K562 (cell line): Measurements from ENCODE around the gene FUT8. TPM values are rescaled to one million over a fixed set of nuclear protein-coding genes. Genes with fewer than 3 reads are reported as not detected.

Experiments
- ATAC-seq: fragments of 200-7000 bp; cut with Tn5 transposase; 3 replicates; pipeline ENCODE4 v1.9.1; 2020; ENCODE audit warnings: moderate library complexity
- BruUV-seq: library from RNA; stranded (reverse); fragments of 400-500 nt; replicated peaks from 2 replicates; lab custom pipeline; 2021; lab: Mats Ljungman, UMichigan
- CTCF ChIA-PET: fragments of 300-600 bp; formaldehyde crosslinking; extraction: SDS; loops from one replicate; lab custom pipeline; 2021; ENCODE audit warnings: low intra/inter-chr PET ratio; lab: Yijun Ruan, JAX
- POLR2A ChIA-PET: fragments of 300-600, 350-650 bp; sonication (Branson Sonifier 250); formaldehyde crosslinking; extraction: SDS; loops from one replicate; lab custom pipeline; 2021; ENCODE audit warnings: antibody characterized with exemption, inconsistent platforms; lab: Yijun Ruan, JAX
- DNase-seq, 4 experiments: peaks; one replicate each; pipeline versions ENCODE4 v3.0.0 to v3.0.0-alpha.2; 2011 to 2018; ENCODE audit warnings: low spot score in 3 of 4, mixed read lengths in 3 of 4; ENCODE audit errors: extremely low read depth in 1 of 4
- FAIRE-seq: peaks from 2 replicates; lab custom pipeline; 2011; peaks lifted over from hg19 to GRCh38; lab: Jason Lieb, UNC
- H2AFZ ChIP-seq: 2 replicates; pipeline ENCODE4 v1.6.0; 2011; ENCODE audit warnings: low read depth, low read length, control low read depth, inconsistent platforms
- H3K27ac ChIP-seq: fragments of 200-600 bp; 3 replicates; pipeline ENCODE4 v1.8.0; 2011; ENCODE audit warnings: low read depth, mild to moderate bottlenecking, control low read depth, inconsistent platforms, low read length, moderate library complexity, mixed read lengths; ENCODE audit errors: extremely low read depth
- H3K27me3 ChIP-seq, 2 experiments: fragments of 300-600 bp in 1 of 2; 2 replicates in 1 of 2; 3 replicates in 1 of 2; pipeline versions ENCODE4 v1.6.0 to v1.8.0; 2011; ENCODE audit warnings: inconsistent platforms in 2 of 2, low read length in 2 of 2, mild to moderate bottlenecking in 1 of 2, mixed read lengths in 1 of 2, moderate library complexity in 1 of 2; ENCODE audit not compliant: control insufficient read depth in 2 of 2, insufficient read depth in 2 of 2
- H3K36me3 ChIP-seq: fragments of 300-600 bp; 3 replicates; pipeline ENCODE4 v1.8.0; 2011; ENCODE audit warnings: mild to moderate bottlenecking, low read length, inconsistent platforms; ENCODE audit not compliant: control insufficient read depth, insufficient read depth
- H3K4me1 ChIP-seq, 2 experiments: fragments of 200-600 bp in 1 of 2; replicated peaks in 1 of 2; 2 replicates in 1 of 2; 3 replicates in 1 of 2; pipeline versions ENCODE4 v1.5.1 to v1.8.0; 2011; ENCODE audit warnings: inconsistent platforms in 2 of 2, low read length in 2 of 2, mild to moderate bottlenecking in 1 of 2, mixed read lengths in 1 of 2, moderate library complexity in 1 of 2; ENCODE audit not compliant: control insufficient read depth in 2 of 2, insufficient read depth in 2 of 2
- H3K4me2 ChIP-seq: 2 replicates; pipeline ENCODE4 v1.6.1; 2011; ENCODE audit warnings: low read length, control low read depth, inconsistent platforms, mixed read lengths; ENCODE audit not compliant: insufficient read depth
- H3K4me3 ChIP-seq: fragments of 200-600 bp; sonication (generic), shearing (Covaris generic); 2 replicates; pipeline ENCODE4 v1.5.1; 2016; ENCODE audit warnings: control low read depth, inconsistent platforms
- H3K79me2 ChIP-seq: fragments of 200-600 bp; 3 replicates; pipeline ENCODE4 v1.8.0; 2011; ENCODE audit warnings: low read length, inconsistent platforms; ENCODE audit not compliant: control insufficient read depth, insufficient read depth
- H3K9ac ChIP-seq, 2 experiments: 2 replicates each; pipeline versions ENCODE4 v1.6.0 to v1.6.1; 2011; ENCODE audit warnings: low read depth in 2 of 2, low read length in 2 of 2, control low read depth in 1 of 2, inconsistent platforms in 1 of 2, mild to moderate bottlenecking in 1 of 2, mixed read lengths in 1 of 2; ENCODE audit not compliant: insufficient read depth in 1 of 2
- H3K9me1 ChIP-seq: one replicate; pipeline ENCODE4 v1.6.0; 2011; ENCODE audit warnings: inconsistent platforms, mild to moderate bottlenecking, low read length, moderate library complexity; ENCODE audit not compliant: control insufficient read depth, insufficient read depth
- H3K9me3 ChIP-seq: replicated peaks from 2 replicates; pipeline ENCODE4 v1.5.1; 2011; ENCODE audit warnings: low read depth, low read length, inconsistent platforms; ENCODE audit not compliant: control insufficient read depth, insufficient read depth
- H4K20me1 ChIP-seq: replicated peaks from 2 replicates; pipeline ENCODE4 v1.6.1; 2011; ENCODE audit warnings: low read length, inconsistent platforms, mixed read lengths; ENCODE audit not compliant: control insufficient read depth, insufficient read depth
- CBFA2T3 ChIP-seq: fragments of 450-650 bp; IDR thresholded peaks from 2 replicates; pipeline ENCODE4 v1.6.1; 2017
- CHD1 ChIP-seq: fragments of 200-600 bp; sonication (generic); IDR thresholded peaks from one replicate; pipeline ENCODE4 v1.6.1; 2012; ENCODE audit warnings: mild to moderate bottlenecking, moderate library complexity, low read length, inconsistent platforms
- NFRKB ChIP-seq: fragments of 450-650 bp; IDR thresholded peaks from 2 replicates; pipeline ENCODE4 v1.6.1; 2016; ENCODE audit warnings: low read depth
- PRPF4 ChIP-seq: fragments of 200-400 bp; formaldehyde crosslinking; IDR thresholded peaks from one replicate; pipeline ENCODE4 v1.6.1; 2017; ENCODE audit warnings: low read length, low read depth, mild to moderate bottlenecking; ENCODE audit not compliant: insufficient read depth, poor library complexity, severe bottlenecking
- ZNF785 ChIP-seq: fragments of 250-450 bp; sonication (Bioruptor Pico); IDR thresholded peaks from 2 replicates; pipeline ENCODE4 v1.4.0; 2020; ENCODE audit warnings: mild to moderate bottlenecking
- WGBS: fragments of 100-300 bp; shearing (Covaris generic); methylation state at CpG from one replicate; pipeline ENCODE4 v1.1.6; 2016; ENCODE audit warnings: low coverage, mixed read lengths; ENCODE audit not compliant: insufficient coverage; ENCODE audit errors: missing lambda C conversion rate; 5-methylcytosine and 5-hydroxymethylcytosine counted together
- in situ Hi-C: fragments of 300-500 bp; cut with MboI; formaldehyde crosslinking; loops from 4 replicates; pipeline ENCODE4 v1.15.0; 2018; ENCODE audit warnings: inconsistent platforms, mixed read lengths
- intact Hi-C: fragments of 100-400 bp; cut with micrococcal nuclease; formaldehyde crosslinking; loops from 2 replicates; pipeline ENCODE4 v1.14.2; 2022
- polyA plus RNA-seq, 8 experiments: library from polyadenylated mRNA; depleted of rRNA in 4 of 8; stranded (reverse) in 5 of 8; unstranded in 3 of 8; fragments of >200 nt; fragmentation: Nextera tagmentation in 2 of 8; fragmentation: Illumina TruSeq in 1 of 8; extraction: Ambion mirVana in 2 of 8; extraction: Trizol in 1 of 8; gene quantifications; 2 replicates each; pipeline versions ENCODE4 v1.2.1 to v1.2.3, GENCODE V29; 2011 to 2014; ENCODE audit warnings: inconsistent platforms in 1 of 8, missing spikeins in 1 of 8
- total RNA-seq, 7 experiments: library from RNA; depleted of rRNA in 6 of 7; stranded (reverse); fragments of >200 nt in 6 of 7; fragmentation: Illumina TruSeq in 2 of 7; extraction: Trizol in 2 of 7; gene quantifications; 2 replicates each; pipeline versions ENCODE4 v1.2.1 to v1.2.3, GENCODE V29; 2011 to 2021; ENCODE audit warnings: low replicate concordance in 1 of 7
- TF ChIP-seq, protein P1 (sequence below): fragments of 450-650 bp; formaldehyde crosslinking; IDR thresholded peaks from 2 replicates; pipeline ENCODE4 v1.4.0; 2020; ENCODE audit warnings: mild to moderate bottlenecking, moderate library complexity
- TF ChIP-seq, protein P2 (sequence below), 2 experiments: IDR thresholded peaks in 1 of 2; conservative IDR thresholded peaks in 1 of 2; 2 replicates each; pipeline ENCODE4 v1.6.1; 2016; ENCODE audit warnings: low read depth in 2 of 2, mild to moderate bottlenecking in 1 of 2, missing compliant biosample characterization in 1 of 2, missing genetic modification characterization in 1 of 2, moderate library complexity in 1 of 2
- TF ChIP-seq, protein P3 (sequence below): fragments of 450-650 bp; formaldehyde crosslinking; IDR thresholded peaks from 2 replicates; pipeline ENCODE4 v1.4.0; 2020; ENCODE audit warnings: mild to moderate bottlenecking, mixed read lengths
- TF ChIP-seq, protein P4 (sequence below): sonication (generic); formaldehyde crosslinking; IDR thresholded peaks from 2 replicates; pipeline ENCODE4 v1.8.0; 2022; ENCODE audit warnings: mild to moderate bottlenecking, low read depth, missing genetic modification reagents
- TF ChIP-seq, protein P5 (sequence below): sonication (generic); formaldehyde crosslinking; IDR thresholded peaks from 2 replicates; pipeline ENCODE4 v1.8.0; 2022; ENCODE audit warnings: missing genetic modification reagents, mild to moderate bottlenecking, moderate library complexity, borderline replicate concordance

The FUT8 gene
- total and polyA plus RNA-seq, 9 of the 15 experiments (the other 6 are each of a cell fraction or from before 2014, with no cell fraction given): 4.1 to 15.2 (median 7.8) TPM

DNA sequence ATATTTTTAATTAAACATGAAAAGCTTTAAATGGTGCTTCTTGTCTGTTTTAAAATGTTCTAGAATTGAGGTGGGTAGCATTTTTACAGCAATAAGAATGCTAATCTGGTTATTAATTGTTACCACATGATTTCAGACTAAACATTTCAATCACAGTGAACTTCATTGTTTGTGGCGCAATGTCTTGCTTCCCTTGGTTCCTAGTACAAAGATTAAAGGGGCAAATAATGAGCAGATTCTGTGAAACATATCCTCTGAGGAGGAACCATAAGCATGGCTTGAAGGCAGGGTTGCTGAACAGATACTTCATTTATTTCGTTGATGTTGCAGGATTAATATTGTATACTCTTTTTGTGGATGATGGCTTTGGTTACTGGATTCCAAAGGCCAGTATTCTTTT lies 162.1 kb downstream of the FUT8 start:
- Histone ChIP-seq H2AFZ (no peak overlapping the region), H3K4me2 (no peak overlapping the region), H3K27ac (no peak overlapping the region), H4K20me1 (no peaks in the 10 kb centered on the region), H3K4me1 (no peaks in the 10 kb centered on the region), H3K9me1 (no peaks in the 10 kb centered on the region), H3K4me3 (no peak overlapping the region), H3K9me3 (no peaks in the 10 kb centered on the region), H3K79me2 (no peaks in the 10 kb centered on the region), H3K36me3 (no peaks in the 10 kb centered on the region), H3K9ac (no peak overlapping the region), H3K27me3 (no peaks in the 10 kb centered on the region)
- in situ Hi-C loops (no loop called here), intact Hi-C loops (no loop called here)
- DNase-seq (no peak), ATAC-seq (no peak), FAIRE-seq (no peak)
- 46% methylated on average over 2 of the region's 2 CpGs for WGBS
- CTCF ChIA-PET: no interaction called here
- POLR2A ChIA-PET: interaction anchor here (0.7 kb wide), 1 partner anchor 473 kb away, joined by 3 read pairs; no protein-coding TSS in a partner anchor
- no TSS peak for BruUV-seq
- no peak for TF ChIP-seq CHD1
- TF ChIP-seq NFRKB: no peak
- TF ChIP-seq, protein P1, sequence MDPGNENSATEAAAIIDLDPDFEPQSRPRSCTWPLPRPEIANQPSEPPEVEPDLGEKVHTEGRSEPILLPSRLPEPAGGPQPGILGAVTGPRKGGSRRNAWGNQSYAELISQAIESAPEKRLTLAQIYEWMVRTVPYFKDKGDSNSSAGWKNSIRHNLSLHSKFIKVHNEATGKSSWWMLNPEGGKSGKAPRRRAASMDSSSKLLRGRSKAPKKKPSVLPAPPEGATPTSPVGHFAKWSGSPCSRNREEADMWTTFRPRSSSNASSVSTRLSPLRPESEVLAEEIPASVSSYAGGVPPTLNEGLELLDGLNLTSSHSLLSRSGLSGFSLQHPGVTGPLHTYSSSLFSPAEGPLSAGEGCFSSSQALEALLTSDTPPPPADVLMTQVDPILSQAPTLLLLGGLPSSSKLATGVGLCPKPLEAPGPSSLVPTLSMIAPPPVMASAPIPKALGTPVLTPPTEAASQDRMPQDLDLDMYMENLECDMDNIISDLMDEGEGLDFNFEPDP (CRISPR knock-in tag): no peak
- TF ChIP-seq, protein P2, sequence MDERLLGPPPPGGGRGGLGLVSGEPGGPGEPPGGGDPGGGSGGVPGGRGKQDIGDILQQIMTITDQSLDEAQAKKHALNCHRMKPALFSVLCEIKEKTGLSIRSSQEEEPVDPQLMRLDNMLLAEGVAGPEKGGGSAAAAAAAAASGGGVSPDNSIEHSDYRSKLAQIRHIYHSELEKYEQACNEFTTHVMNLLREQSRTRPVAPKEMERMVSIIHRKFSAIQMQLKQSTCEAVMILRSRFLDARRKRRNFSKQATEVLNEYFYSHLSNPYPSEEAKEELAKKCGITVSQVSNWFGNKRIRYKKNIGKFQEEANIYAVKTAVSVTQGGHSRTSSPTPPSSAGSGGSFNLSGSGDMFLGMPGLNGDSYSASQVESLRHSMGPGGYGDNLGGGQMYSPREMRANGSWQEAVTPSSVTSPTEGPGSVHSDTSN (CRISPR knock-in tag; IDR thresholded peaks at IDR 0.05; ENCODE audit: low read depth): no peak
- TF ChIP-seq, protein P2 (tag; conservative IDR thresholded peaks at IDR 0.05; ENCODE audit: low read depth): no peak
- TF ChIP-seq, protein P3, sequence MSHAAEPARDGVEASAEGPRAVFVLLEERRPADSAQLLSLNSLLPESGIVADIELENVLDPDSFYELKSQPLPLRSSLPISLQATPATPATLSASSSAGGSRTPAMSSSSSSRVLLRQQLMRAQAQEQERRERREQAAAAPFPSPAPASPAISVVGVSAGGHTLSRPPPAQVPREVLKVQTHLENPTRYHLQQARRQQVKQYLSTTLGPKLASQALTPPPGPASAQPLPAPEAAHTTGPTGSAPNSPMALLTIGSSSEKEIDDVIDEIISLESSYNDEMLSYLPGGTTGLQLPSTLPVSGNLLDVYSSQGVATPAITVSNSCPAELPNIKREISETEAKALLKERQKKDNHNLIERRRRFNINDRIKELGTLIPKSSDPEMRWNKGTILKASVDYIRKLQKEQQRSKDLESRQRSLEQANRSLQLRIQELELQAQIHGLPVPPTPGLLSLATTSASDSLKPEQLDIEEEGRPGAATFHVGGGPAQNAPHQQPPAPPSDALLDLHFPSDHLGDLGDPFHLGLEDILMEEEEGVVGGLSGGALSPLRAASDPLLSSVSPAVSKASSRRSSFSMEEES (CRISPR knock-in tag): no peak
- TF ChIP-seq PRPF4: no peak
- TF ChIP-seq, protein P4, sequence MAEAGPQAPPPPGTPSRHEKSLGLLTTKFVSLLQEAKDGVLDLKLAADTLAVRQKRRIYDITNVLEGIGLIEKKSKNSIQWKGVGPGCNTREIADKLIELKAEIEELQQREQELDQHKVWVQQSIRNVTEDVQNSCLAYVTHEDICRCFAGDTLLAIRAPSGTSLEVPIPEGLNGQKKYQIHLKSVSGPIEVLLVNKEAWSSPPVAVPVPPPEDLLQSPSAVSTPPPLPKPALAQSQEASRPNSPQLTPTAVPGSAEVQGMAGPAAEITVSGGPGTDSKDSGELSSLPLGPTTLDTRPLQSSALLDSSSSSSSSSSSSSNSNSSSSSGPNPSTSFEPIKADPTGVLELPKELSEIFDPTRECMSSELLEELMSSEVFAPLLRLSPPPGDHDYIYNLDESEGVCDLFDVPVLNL (CRISPR knock-in tag): no peak
- TF ChIP-seq, protein P5, sequence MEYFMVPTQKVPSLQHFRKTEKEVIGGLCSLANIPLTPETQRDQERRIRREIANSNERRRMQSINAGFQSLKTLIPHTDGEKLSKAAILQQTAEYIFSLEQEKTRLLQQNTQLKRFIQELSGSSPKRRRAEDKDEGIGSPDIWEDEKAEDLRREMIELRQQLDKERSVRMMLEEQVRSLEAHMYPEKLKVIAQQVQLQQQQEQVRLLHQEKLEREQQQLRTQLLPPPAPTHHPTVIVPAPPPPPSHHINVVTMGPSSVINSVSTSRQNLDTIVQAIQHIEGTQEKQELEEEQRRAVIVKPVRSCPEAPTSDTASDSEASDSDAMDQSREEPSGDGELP: no peak
- TF ChIP-seq CBFA2T3: no peak
- TF ChIP-seq ZNF785: no peak
